GM21529 (cell line): ENCODE results near the gene LAMB3.
A peak's percentile ranks its signal among the peaks of the same experiment; 100 is the strongest.
"Not testable (repeated sequence)": the region's sequence is repeated elsewhere in the genome, so short reads cannot be mapped to it uniquely, and the experiment has no call there.

ENCODE experiments used
- ATAC-seq: cut with Tn5 transposase; IDR thresholded peaks from one replicate; pipeline ENCODE4 v1.9.1; 2021; ENCODE audit not compliant: unreplicated experiment

Gene LAMB3

GRCh38 chr1:209652121-209652735 lies at the start of gene LAMB3:
Gene LAMB3 (minus strand): TSS chr1:209652425. CDS start chr1:209650944, 1,481 bp downstream.
- no peak for ATAC-seq

GRCh38 chr1:209700686-209701085 lies 48.5 kb upstream of the LAMB3 start:
- not testable (repeated sequence) for ATAC-seq

- no peak for ATAC-seq
Observed at GRCh38 chr1:209697126-209697525, 44.9 kb upstream of the LAMB3 start.

- ATAC-seq, result no peak
Observed at GRCh38 chr1:209696673-209697072, 44.4 kb upstream of the LAMB3 start.

GRCh38 chr1:209692745-209693504 lies 40.7 kb upstream of the LAMB3 start:
- ATAC-seq, result peak; percentile 82

- no peak for ATAC-seq
Observed at GRCh38 chr1:209692296-209692695, 40.1 kb upstream of the LAMB3 start.

GRCh38 chr1:209691237-209691636 lies 39.0 kb upstream of the LAMB3 start:
- no peak for ATAC-seq

GRCh38 chr1:209689477-209689876 lies 37.3 kb upstream of the LAMB3 start:
- ATAC-seq, result no peak

- no peak for ATAC-seq
Observed at GRCh38 chr1:209688746-209689234, 36.6 kb upstream of the LAMB3 start.

GRCh38 chr1:209686322-209686721 lies 34.1 kb upstream of the LAMB3 start:
- ATAC-seq, result no peak

- peak; percentile 76 for ATAC-seq
Observed at GRCh38 chr1:209685821-209686220, 33.6 kb upstream of the LAMB3 start.

- no peak for ATAC-seq
Observed at GRCh38 chr1:209678981-209679539, 26.8 kb upstream of the LAMB3 start.

GRCh38 chr1:209675565-209676154 lies 23.4 kb upstream of the LAMB3 start:
- ATAC-seq, result no peak

GRCh38 chr1:209674957-209675564 lies 22.8 kb upstream of the LAMB3 start, which contains the start of gene G0S2:
Gene G0S2 (plus strand): TSS chr1:209675412. CDS start chr1:209675685, 273 bp downstream.
- ATAC-seq, result no peak

- ATAC-seq, result no peak
Observed at GRCh38 chr1:209673631-209674417, 21.6 kb upstream of the LAMB3 start.

- peak; percentile 95 for ATAC-seq
Observed at GRCh38 chr1:209672705-209673630, 20.7 kb upstream of the LAMB3 start.

GRCh38 chr1:209670441-209671082 lies 18.3 kb upstream of the LAMB3 start:
- ATAC-seq, result no peak

- no peak for ATAC-seq
Observed at GRCh38 chr1:209667708-209668107, 15.5 kb upstream of the LAMB3 start.

- ATAC-seq, result no peak
Observed at GRCh38 chr1:209667103-209667502, 14.9 kb upstream of the LAMB3 start.
